ENCODE results near the gene SYCP2.
A peak's percentile ranks its signal among the peaks of the same experiment; 100 is the strongest.

Gene SYCP2

DNA sequence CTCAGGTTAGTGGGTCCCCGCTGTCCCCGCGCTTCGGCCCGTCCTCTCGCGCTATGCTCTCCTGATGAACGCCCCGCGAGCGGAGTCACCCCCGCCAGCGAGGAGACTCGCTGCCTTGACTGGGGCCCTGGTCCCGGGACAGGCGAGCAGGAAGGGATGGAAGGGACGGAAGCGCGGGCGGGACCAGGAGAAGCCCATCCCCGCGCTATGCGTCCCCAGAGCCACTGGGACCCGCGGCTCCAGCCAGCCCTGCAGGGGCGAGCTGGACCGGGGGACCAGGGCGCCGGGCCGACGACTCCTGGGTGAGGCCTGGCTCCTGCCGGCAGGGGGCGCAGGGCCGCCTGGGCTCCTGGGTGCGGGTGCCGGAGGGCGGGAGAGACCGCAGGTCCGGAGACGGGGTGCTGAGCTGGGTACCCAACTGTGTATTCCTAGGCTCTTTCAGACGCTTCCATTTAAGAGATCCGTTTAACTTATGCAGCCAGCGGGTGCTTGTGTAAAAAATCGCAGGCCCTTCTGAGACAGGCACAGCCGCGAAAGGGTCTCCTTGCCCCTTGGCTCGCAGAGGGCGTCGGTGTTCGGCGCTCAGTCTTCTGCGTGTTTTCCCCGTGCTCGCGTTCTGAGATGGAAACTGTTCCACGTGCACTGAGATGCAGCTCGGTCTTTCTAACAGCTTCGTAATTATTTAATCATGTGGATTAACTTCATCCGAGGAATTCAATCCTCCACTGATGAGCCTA lies 580 bp upstream of the SYCP2 start:
- CTCF ChIA-PET: interaction anchor here (0.7 to 6.2 kb wide), 13 partner anchors 8 to 269 kb away, joined by 3 to 94 read pairs (median 5); no protein-coding TSS in a partner anchor

DNA sequence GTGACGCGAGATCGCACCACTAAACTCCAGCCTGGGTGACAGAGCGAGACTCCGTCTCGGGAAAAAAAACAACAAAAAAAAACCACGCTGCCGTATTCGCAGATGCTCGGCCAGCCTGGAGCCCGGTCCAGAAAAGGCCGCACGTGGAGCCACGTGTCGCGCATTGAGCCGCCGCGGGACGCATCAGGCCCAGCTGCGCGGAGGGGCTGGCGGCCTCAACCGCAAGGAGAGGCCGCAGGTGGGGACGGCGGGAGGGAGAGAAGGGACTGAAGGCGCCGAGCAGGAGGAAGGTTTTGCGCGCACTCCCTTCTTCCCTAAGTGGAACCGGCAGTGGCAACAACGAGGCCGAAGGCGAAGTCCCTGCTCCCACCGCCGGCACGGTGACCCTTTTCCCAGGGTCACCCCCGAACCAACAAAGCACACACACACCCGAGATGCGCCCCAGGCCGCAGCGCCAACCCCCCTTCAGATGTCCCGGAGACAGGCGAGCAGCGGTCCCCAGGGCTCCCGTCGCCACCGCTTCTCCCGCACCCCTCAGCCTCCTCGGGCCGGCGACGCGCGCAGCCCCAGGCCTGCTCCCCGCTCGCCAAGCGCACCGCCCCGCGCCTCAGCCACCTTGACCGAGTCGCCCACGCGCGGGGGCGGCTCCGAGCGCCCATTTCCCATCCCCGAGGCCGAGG lies 681 bp downstream of the SYCP2 start:
- POLR2A ChIA-PET: no interaction called here
- CTCF ChIA-PET: interaction anchor here (1.7 to 6.2 kb wide), 2 partner anchors 8 to 15 kb away, joined by 10 to 94 read pairs; partner anchors contain the start of genes FAM217B and PPP1R3D
- TF ChIP-seq, protein P1, sequence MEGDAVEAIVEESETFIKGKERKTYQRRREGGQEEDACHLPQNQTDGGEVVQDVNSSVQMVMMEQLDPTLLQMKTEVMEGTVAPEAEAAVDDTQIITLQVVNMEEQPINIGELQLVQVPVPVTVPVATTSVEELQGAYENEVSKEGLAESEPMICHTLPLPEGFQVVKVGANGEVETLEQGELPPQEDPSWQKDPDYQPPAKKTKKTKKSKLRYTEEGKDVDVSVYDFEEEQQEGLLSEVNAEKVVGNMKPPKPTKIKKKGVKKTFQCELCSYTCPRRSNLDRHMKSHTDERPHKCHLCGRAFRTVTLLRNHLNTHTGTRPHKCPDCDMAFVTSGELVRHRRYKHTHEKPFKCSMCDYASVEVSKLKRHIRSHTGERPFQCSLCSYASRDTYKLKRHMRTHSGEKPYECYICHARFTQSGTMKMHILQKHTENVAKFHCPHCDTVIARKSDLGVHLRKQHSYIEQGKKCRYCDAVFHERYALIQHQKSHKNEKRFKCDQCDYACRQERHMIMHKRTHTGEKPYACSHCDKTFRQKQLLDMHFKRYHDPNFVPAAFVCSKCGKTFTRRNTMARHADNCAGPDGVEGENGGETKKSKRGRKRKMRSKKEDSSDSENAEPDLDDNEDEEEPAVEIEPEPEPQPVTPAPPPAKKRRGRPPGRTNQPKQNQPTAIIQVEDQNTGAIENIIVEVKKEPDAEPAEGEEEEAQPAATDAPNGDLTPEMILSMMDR (IDR thresholded peaks at IDR 0.05; ENCODE audit: control extremely low read depth, extremely low read depth, low read depth, missing control alignments): no peak

More for the DNA sequence above, 580 bp upstream of the SYCP2 start:
- peak; percentile 88 for DNase-seq (ENCODE audit: extremely low spot score)
- TF ChIP-seq, protein P1 (IDR thresholded peaks at IDR 0.05; ENCODE audit: control extremely low read depth, extremely low read depth, low read depth, missing control alignments): peak; percentile 96
- POLR2A ChIA-PET: no interaction called here

DNA sequence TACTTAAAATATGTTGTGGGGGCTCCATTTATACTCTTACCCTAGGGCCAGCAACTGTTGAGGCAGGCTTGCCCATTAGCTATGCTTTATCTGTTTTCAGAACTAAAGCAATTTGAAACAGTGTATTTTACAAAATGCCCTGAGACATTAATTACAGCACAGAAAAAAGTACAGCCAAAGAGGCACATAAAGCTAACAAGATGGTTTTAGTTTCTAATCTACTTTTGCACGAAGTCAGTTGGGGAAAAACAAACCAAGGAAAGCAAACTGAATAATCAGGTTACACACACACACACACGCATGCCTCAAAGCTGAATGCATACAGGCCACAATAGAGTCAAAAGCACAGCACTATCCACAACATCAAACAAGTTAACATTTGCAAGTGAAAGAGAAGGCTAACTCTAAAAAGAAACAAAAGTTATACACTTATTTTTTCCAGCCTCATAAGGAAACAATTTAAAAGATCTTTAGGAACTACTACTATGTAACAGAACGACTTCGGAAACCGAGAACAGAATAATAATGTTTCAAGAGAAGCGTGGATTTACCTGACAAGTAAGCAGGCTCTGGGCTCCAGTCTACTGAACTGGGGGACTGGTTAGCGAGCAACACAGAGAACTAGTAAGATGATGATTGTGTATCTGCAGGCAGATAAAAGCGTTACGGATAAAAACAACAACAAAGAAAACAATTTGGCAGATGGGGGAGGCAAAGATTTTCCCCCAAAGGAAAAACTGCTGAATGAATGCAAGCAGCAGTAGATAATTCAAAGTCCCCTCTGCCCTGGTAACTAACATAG lies 1.7 kb downstream of the SYCP2 start:
- no peak for DNase-seq (ENCODE audit: extremely low spot score)
- ChIA-PET CTCF (interaction anchor here (1.4 to 1.7 kb wide), 2 partner anchors 9 to 16 kb away, joined by 5 to 10 read pairs; partner anchors contain the start of genes FAM217B and PPP1R3D), POLR2A (no interaction called here)
- TF ChIP-seq, protein P1 (IDR thresholded peaks at IDR 0.05; ENCODE audit: control extremely low read depth, extremely low read depth, low read depth, missing control alignments): no peak

More for the DNA sequence above, 681 bp downstream of the SYCP2 start:
- DNase-seq (ENCODE audit: extremely low spot score): no peak

DNA sequence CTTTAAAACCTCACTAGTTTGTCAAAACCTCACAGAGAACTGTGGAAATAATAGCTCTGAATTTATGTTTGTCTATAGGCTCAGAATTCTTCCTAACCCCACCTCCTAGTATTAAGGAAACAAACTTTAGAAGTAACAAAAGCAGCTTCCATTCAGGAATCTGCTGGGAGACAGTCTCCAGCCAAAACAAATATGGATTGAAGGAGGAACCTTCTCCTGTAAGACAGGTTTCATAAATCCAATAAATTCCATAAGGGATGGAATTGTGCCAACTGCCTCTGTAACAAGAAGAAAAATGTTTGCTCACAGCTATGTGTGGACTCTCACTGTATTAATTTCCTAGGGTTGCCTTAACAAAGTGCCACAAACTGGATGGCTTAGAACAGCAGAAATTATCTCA lies 7.5 kb downstream of the SYCP2 start:
- POLR2A ChIA-PET: no interaction called here
- no peak for DNase-seq (ENCODE audit: extremely low spot score)
- CTCF ChIA-PET: interaction anchor here (0.7 to 2.0 kb wide), 5 partner anchors 8 to 15 kb away, joined by 3 to 9 read pairs (median 5); partner anchors contain the start of genes FAM217B, PPP1R3D and SYCP2
- TF ChIP-seq, protein P1 (IDR thresholded peaks at IDR 0.05; ENCODE audit: control extremely low read depth, extremely low read depth, low read depth, missing control alignments): no peak

DNA sequence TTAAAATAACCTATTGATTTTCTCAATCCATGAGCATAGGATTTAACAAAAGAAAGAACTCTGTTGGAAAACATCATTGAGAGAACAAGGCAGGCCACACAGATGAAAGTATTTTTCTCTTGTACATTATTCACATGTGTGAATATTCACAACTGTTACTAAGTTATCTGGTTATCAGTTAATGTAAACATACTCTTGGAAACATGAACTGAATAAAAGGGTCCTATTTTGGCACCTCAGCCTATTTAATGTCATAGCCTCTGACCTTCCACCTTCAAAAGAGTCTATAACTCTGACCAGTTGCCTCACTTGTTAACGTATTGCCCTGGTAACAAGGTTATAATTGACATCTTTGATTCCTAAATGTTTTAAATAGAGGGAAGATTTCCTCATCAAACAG lies 8.1 kb downstream of the SYCP2 start:
- DNase-seq (ENCODE audit: extremely low spot score): no peak
- CTCF ChIA-PET: interaction anchor here (0.7 to 1.6 kb wide), 4 partner anchors 9 to 15 kb away, joined by 3 to 8 read pairs (median 4); partner anchors contain the start of genes FAM217B, PPP1R3D and SYCP2
- POLR2A ChIA-PET: no interaction called here
- TF ChIP-seq, protein P1 (IDR thresholded peaks at IDR 0.05; ENCODE audit: control extremely low read depth, extremely low read depth, low read depth, missing control alignments): no peak

DNA sequence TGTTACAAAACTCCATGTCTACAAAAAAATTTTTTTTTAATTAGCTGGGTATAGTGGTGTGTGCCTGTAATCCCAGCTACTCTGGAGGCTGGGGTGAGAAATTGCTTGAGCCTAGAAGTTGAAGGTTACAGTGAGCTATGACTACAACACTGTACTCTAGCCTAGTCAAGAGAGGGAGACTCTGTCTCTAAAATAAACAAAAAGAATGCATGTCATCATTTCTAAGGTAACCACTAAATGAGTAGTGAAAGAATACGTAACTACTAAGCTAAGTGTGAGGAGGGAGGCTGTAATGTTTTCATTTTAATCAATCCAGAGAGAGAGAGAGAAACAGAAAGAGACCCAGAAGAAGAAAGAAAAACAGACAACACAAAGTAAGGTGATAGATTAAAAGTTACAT lies 9.9 kb downstream of the SYCP2 start:
- no peak for DNase-seq (ENCODE audit: extremely low spot score)
- TF ChIP-seq, protein P1 (IDR thresholded peaks at IDR 0.05; ENCODE audit: control extremely low read depth, extremely low read depth, low read depth, missing control alignments): no peak
- ChIA-PET POLR2A (no interaction called here), CTCF (interaction anchor here (1.1 to 2.4 kb wide), 3 partner anchors 11 to 17 kb away, joined by 3 to 9 read pairs (median 8); partner anchors contain the start of genes FAM217B and PPP1R3D)

Measured in GM10248 (cell line).